Measurements from ENCODE around the gene RGS1. TPM values are rescaled to one million over a fixed set of nuclear protein-coding genes. Genes with fewer than 3 reads are reported as not detected.

RGS1 gene
- total RNA-seq (10 to 100 TPM in 1 of 2 donors, 1 to 10 TPM in 1; 7.9 to 32.3 TPM), polyA plus RNA-seq (ENCODE audit: insufficient read length in 6 of 6) (1 to 10 TPM; 1.5 to 5.5 (median 3.7) TPM)
- long read RNA-seq, donor 1: 0 reads
- long read RNA-seq, donor 2: 0 reads
- long read RNA-seq, donor 3: 0 reads
- long read RNA-seq, donor 4, transcript RGS1-201 (5 exons, 1,405 nt): major isoform, 12 of 17 reads
- long read RNA-seq, donor 4, partial matches to known transcripts: 5 of 17 reads
- long read RNA-seq, donor 4, other reads (novel, unspliced or antisense): 0 of 17 reads
- long read RNA-seq, donor 5: 0 reads
- long read RNA-seq, donor 6: 0 reads
- long read RNA-seq, donor 7, partial matches to known transcripts: 0 of 2 reads
- long read RNA-seq, donor 7, other reads (novel, unspliced or antisense): 0 of 2 reads
- long read RNA-seq, donor 8, partial matches to known transcripts: 0 of 1 reads
- long read RNA-seq, donor 8, other reads (novel, unspliced or antisense): 0 of 1 reads
- long read RNA-seq, donor 9: 0 reads
- long read RNA-seq, donor 10, partial matches to known transcripts: 0 of 2 reads
- long read RNA-seq, donor 10, other reads (novel, unspliced or antisense): 0 of 2 reads
- long read RNA-seq, donor 11: 0 reads
- long read RNA-seq, donor 12, partial matches to known transcripts: 0 of 2 reads
- long read RNA-seq, donor 12, other reads (novel, unspliced or antisense): 0 of 2 reads

GRCh38 chr1:192575499-192576189, at the start of gene RGS1:
TSS of gene RGS1 (plus strand) at chr1:192575773. CDS start at chr1:192575793, 20 bp downstream.
- Histone ChIP-seq H3K36me3 (no peaks in the 10 kb centered on the region), H3K4me1 (peaks cover 1 to 3% of the 10 kb centered on the region in 2 donors), H3K27me3 (no peaks in the 10 kb centered on the region), H3K27ac (peak within 1 kb of the TSS in 1 of 2 donors; percentile 39), H3K9me3 (no peaks in the 10 kb centered on the region), H3K4me3 (peak within 1 kb of the TSS in 1 of 2 donors; percentile 20)
- intact Hi-C loops (cut with DNase I): no loop called here
- no peak for TF ChIP-seq CTCF (IDR thresholded peaks at IDR 0.05)
- ATAC-seq: peak; percentile 71
- peak in 3 of 4 donors; percentile 12 to 51 (median 17) for DNase-seq

- H3K27ac ChIP-seq: no peak overlapping the region
- no peak overlapping the region for H3K4me3 ChIP-seq
- H3K36me3 ChIP-seq: no peaks in the 10 kb centered on the region
- no peak for TF ChIP-seq CTCF (IDR thresholded peaks at IDR 0.05)
- no peaks in the 10 kb centered on the region for H3K27me3 ChIP-seq
- no peaks in the 10 kb centered on the region for H3K9me3 ChIP-seq
- ATAC-seq: no peak
- intact Hi-C loops (cut with DNase I): no loop called here
- peaks cover 0 to 6% of the 10 kb centered on the region in 2 donors for H3K4me1 ChIP-seq
- no peak for DNase-seq
Observed at GRCh38 chr1:192527111-192527795, 48.3 kb upstream of the RGS1 start.

GRCh38 chr1:192527950-192528349, 47.6 kb upstream of the RGS1 start:
- ATAC-seq (no peak), DNase-seq (no peak)
- Histone ChIP-seq H3K4me1 (peaks cover 0 to 6% of the 10 kb centered on the region in 2 donors), H3K27ac (no peak overlapping the region), H3K4me3 (no peak overlapping the region), H3K27me3 (no peaks in the 10 kb centered on the region), H3K9me3 (no peaks in the 10 kb centered on the region), H3K36me3 (no peaks in the 10 kb centered on the region)
- intact Hi-C loops (cut with DNase I): no loop called here
- TF ChIP-seq CTCF (IDR thresholded peaks at IDR 0.05): no peak

- intact Hi-C loops (cut with DNase I): no loop called here
- peak overlapping the region in 1 of 2 donors; percentile 67 for H3K27ac ChIP-seq
Observed at GRCh38 chr1:192529031-192529755, 46.4 kb upstream of the RGS1 start.

More at GRCh38 chr1:192529031-192529755, 46.4 kb upstream of the RGS1 start:
- TF ChIP-seq CTCF (IDR thresholded peaks at IDR 0.05): no peak
- Histone ChIP-seq H3K4me3 (no peak overlapping the region), H3K27me3 (no peaks in the 10 kb centered on the region), H3K9me3 (no peaks in the 10 kb centered on the region), H3K36me3 (no peaks in the 10 kb centered on the region), H3K4me1 (peaks cover 0 to 6% of the 10 kb centered on the region in 2 donors)
- ATAC-seq (no peak), DNase-seq (no peak)

All from left lung (tissue), 14 donors.